Muscle layer of colon (tissue), 2 donors: ENCODE measurements around the gene PODN.

ENCODE experiments used
- H3K27ac ChIP-seq: one replicate; pipeline ENCODE4 v1.7.0; 2013; ENCODE audit warnings: low read depth, mild to moderate bottlenecking, low read length, moderate library complexity
- H3K27me3 ChIP-seq, 2 donors: one replicate each; pipeline ENCODE4 v1.7.0; 2013; ENCODE audit warnings: low read length in 2 of 2, mild to moderate bottlenecking in 2 of 2; ENCODE audit not compliant: insufficient read depth in 2 of 2, control insufficient read depth in 1 of 2
- H3K36me3 ChIP-seq: one replicate; pipeline ENCODE4 v1.7.0; 2013; ENCODE audit warnings: mild to moderate bottlenecking, low read length; ENCODE audit not compliant: insufficient read depth
- H3K4me1 ChIP-seq: one replicate; pipeline ENCODE4 v1.7.0; 2013; ENCODE audit warnings: mild to moderate bottlenecking, low read length; ENCODE audit not compliant: insufficient read depth
- H3K4me3 ChIP-seq, 2 donors: one replicate each; pipeline ENCODE4 v1.7.0; 2013; ENCODE audit warnings: low read length in 2 of 2, low read depth in 1 of 2, mild to moderate bottlenecking in 1 of 2, moderate library complexity in 1 of 2
- H3K9ac ChIP-seq: one replicate; pipeline ENCODE4 v1.7.0; 2013; ENCODE audit warnings: low read length
- H3K9me3 ChIP-seq: one replicate; pipeline ENCODE4 v1.7.0; 2013; ENCODE audit warnings: mild to moderate bottlenecking, low read length
- donor health status: abdominal sarcoma.
- donor health status: Adenocarcinoma of cecum.

PODN gene

DNA sequence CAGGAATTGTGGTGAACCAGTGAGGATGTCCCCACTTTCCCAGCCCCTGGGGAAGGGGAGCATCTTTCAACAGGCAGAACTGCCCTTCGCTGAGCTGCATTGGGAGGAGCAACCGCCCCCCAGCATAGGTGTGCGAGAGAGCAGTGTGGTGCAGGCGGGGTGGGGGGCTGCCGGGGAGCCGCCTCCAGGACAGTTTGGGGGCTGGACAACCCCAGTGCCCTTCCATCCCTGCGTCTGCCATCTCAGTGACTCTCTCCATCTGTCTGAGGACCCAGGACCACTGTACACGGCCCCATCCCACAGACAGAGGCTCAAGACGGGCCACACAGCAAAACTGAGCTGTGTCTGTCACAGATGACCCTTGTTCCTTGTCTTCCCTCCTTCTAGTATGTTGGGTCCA is 14.2 kb downstream of the PODN start:
- H3K9ac ChIP-seq: no peak overlapping the region
- H3K4me1 ChIP-seq: no peaks in the 10 kb centered on the region
- no peaks in the 10 kb centered on the region for H3K27me3 ChIP-seq
- H3K36me3 ChIP-seq: peaks cover 32% of the 10 kb centered on the region
- H3K4me3 ChIP-seq: no peak overlapping the region
- H3K9me3 ChIP-seq: no peaks in the 10 kb centered on the region
- no peak overlapping the region for H3K27ac ChIP-seq

- Histone ChIP-seq H3K27me3 (no peaks in the 10 kb centered on the region), H3K9me3 (no peaks in the 10 kb centered on the region), H3K27ac (no peak overlapping the region), H3K36me3 (peaks cover 40% of the 10 kb centered on the region), H3K9ac (no peak overlapping the region), H3K4me3 (no peak overlapping the region), H3K4me1 (no peaks in the 10 kb centered on the region)
Observed at GRCh38 chr1:53076721-53077598, 14.9 kb downstream of the PODN start.

DNA sequence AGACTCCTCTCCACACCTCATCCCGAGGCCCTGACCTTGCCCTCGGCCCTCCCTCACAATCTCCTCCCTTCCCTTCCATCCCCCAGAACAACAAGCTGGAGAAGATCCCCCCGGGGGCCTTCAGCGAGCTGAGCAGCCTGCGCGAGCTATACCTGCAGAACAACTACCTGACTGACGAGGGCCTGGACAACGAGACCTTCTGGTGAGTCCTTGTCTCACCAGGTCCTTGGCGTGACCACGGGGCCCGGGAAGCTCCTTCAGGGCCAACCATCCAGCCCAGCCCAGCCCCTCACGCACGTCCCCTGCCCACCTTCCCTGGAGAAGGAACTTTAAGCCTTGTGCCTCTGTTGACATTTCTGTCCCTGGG is 15.6 kb downstream of the PODN start:
- Histone ChIP-seq H3K9me3 (no peaks in the 10 kb centered on the region), H3K4me3 (no peak overlapping the region), H3K27me3 (no peaks in the 10 kb centered on the region), H3K9ac (no peak overlapping the region), H3K4me1 (no peaks in the 10 kb centered on the region), H3K27ac (no peak overlapping the region), H3K36me3 (peaks cover 46% of the 10 kb centered on the region)

DNA sequence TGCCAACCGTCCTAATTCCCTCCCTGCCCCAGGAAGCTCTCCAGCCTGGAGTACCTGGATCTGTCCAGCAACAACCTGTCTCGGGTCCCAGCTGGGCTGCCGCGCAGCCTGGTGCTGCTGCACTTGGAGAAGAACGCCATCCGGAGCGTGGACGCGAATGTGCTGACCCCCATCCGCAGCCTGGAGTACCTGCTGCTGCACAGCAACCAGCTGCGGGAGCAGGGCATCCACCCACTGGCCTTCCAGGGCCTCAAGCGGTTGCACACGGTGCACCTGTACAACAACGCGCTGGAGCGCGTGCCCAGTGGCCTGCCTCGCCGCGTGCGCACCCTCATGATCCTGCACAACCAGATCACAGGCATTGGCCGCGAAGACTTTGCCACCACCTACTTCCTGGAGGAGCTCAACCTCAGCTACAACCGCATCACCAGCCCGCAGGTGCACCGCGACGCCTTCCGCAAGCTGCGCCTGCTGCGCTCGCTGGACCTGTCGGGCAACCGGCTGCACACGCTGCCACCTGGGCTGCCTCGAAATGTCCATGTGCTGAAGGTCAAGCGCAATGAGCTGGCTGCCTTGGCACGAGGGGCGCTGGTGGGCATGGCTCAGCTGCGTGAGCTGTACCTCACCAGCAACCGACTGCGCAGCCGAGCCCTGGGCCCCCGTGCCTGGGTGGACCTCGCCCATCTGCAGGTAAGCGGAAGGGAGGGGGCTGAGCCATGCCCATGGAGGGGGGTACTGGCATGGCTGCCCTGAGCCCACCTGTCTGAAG is 16.5 kb downstream of the PODN start:
- Histone ChIP-seq H3K36me3 (peaks cover 55% of the 10 kb centered on the region), H3K4me3 (no peak overlapping the region), H3K27ac (no peak overlapping the region), H3K27me3 (no peaks in the 10 kb centered on the region), H3K4me1 (no peaks in the 10 kb centered on the region), H3K9ac (no peak overlapping the region), H3K9me3 (no peaks in the 10 kb centered on the region)

- Histone ChIP-seq H3K36me3 (peaks cover 61% of the 10 kb centered on the region), H3K4me1 (no peaks in the 10 kb centered on the region), H3K27ac (no peak overlapping the region), H3K9ac (no peak overlapping the region), H3K9me3 (no peaks in the 10 kb centered on the region), H3K27me3 (no peaks in the 10 kb centered on the region), H3K4me3 (no peak overlapping the region)
Observed at GRCh38 chr1:53079251-53079650, 17.2 kb downstream of the PODN start.

- Histone ChIP-seq H3K27me3 (no peaks in the 10 kb centered on the region), H3K4me3 (no peak overlapping the region), H3K9ac (no peak overlapping the region), H3K9me3 (no peaks in the 10 kb centered on the region), H3K4me1 (no peaks in the 10 kb centered on the region), H3K36me3 (peaks cover 67% of the 10 kb centered on the region), H3K27ac (no peak overlapping the region)
Observed at GRCh38 chr1:53080041-53080440, 18.0 kb downstream of the PODN start.

DNA sequence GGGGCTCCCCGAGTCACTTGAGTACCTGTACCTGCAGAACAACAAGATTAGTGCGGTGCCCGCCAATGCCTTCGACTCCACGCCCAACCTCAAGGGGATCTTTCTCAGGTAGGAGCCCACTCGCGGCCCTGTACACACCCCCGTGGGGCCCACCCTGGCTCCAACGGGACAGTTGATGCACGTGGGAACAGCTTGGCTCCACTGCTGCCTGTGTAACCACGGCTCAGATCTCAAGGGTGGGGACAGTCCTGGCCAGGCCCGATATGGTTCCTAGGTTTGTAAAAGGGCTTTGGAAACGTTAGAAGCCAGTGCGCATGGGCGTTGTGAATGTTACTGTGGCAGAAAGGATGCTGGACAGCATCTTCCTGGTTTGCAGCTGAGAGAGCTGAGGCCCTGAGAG is 18.8 kb downstream of the PODN start:
- Histone ChIP-seq H3K27me3 (no peaks in the 10 kb centered on the region), H3K4me1 (no peaks in the 10 kb centered on the region), H3K9ac (no peak overlapping the region), H3K4me3 (no peak overlapping the region), H3K27ac (no peak overlapping the region), H3K9me3 (no peaks in the 10 kb centered on the region), H3K36me3 (peaks cover 70% of the 10 kb centered on the region)

- Histone ChIP-seq H3K36me3 (peaks cover 77% of the 10 kb centered on the region), H3K4me1 (peaks cover 5% of the 10 kb centered on the region), H3K27ac (no peak overlapping the region), H3K27me3 (no peaks in the 10 kb centered on the region), H3K9me3 (no peaks in the 10 kb centered on the region), H3K4me3 (no peak overlapping the region), H3K9ac (no peak overlapping the region)
Observed at GRCh38 chr1:53081384-53082066, 19.5 kb downstream of the PODN start.

DNA sequence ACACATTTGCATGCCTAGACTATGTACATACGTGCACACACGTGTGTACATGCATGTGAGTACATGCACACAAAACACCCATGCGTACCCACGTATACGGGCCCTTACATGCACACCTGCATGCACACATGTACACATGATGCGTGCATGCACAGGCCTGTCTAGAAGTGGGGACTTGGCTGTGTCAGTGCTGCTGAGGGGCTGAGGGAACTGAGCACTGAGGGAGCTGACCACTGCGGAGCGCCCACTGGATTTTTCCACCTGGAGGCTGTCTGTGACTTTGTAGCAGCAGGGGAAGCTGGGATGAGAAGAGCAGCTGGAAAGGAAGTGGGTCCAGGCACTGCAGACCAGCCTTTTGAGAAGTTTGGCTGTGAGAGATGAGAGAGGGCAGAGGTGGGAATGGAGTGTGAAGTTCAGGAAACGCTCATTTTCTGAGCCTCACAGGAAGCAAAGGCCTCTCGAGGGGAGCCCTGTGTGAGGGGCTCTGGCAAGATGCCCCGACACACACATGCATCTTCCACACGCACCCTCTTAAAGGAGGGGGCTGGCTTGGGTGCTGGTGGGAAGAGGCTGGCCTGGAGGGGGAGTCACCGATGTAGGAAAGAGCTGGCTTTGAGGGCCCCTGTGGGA is 20.9 kb downstream of the PODN start:
- Histone ChIP-seq H3K27me3 (no peaks in the 10 kb centered on the region), H3K4me3 (no peak overlapping the region), H3K36me3 (peaks cover 73% of the 10 kb centered on the region), H3K27ac (no peak overlapping the region), H3K9ac (no peak overlapping the region), H3K9me3 (no peaks in the 10 kb centered on the region), H3K4me1 (peaks cover 7% of the 10 kb centered on the region)

DNA sequence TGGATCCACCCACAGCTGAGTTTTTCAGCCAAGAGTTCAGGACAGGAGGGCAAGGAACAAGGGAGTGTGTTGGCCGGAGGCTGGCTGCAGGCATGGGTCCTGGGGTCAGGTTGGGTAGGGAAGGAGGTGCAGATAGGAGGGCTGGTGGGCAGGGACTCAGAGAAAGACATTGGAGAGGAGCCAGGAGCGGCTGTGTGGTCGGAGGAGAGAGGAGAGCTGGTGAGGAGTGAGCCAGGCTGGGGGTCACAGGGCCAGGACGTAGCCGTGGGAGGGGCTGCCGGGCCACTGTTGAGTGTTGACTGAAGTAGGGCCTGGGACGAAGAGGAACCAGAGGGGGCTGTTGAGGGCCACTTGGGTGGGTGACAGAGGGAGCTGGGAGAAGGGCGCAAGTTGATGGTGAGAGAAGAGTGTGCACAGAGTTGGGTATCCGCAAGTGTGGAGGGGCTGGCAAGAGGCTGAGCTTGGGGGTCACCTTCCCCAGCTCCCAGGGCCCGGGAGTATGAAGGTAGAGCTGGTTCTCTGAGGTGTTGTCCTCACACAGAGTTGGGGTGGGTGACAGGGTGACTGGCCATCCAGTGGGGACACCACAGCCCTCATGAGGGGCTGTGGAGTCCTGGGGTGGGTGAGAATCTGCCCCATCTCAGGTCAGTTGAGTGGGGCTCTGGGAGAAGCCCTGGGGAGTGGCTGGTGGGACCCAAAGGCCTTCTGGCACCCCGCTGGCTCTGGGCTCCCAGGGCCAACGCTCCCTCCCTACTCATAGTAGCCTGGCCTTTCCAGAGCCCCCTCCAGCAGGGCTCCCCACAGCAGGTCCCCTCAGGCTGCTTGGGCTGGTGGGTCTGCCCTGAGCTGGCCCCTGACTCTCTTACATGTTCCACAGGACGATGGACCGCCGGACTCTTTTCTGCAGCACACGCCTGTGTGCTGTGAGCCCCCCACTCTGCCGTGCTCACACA is 21.9 kb downstream of the PODN start:
- Histone ChIP-seq H3K27ac (no peak overlapping the region), H3K4me1 (peaks cover 7% of the 10 kb centered on the region), H3K9me3 (no peaks in the 10 kb centered on the region), H3K9ac (no peak overlapping the region), H3K27me3 (no peaks in the 10 kb centered on the region), H3K36me3 (peaks cover 63% of the 10 kb centered on the region), H3K4me3 (no peak overlapping the region)
